ENCODE measurements around the gene TMEM203.

DNA sequence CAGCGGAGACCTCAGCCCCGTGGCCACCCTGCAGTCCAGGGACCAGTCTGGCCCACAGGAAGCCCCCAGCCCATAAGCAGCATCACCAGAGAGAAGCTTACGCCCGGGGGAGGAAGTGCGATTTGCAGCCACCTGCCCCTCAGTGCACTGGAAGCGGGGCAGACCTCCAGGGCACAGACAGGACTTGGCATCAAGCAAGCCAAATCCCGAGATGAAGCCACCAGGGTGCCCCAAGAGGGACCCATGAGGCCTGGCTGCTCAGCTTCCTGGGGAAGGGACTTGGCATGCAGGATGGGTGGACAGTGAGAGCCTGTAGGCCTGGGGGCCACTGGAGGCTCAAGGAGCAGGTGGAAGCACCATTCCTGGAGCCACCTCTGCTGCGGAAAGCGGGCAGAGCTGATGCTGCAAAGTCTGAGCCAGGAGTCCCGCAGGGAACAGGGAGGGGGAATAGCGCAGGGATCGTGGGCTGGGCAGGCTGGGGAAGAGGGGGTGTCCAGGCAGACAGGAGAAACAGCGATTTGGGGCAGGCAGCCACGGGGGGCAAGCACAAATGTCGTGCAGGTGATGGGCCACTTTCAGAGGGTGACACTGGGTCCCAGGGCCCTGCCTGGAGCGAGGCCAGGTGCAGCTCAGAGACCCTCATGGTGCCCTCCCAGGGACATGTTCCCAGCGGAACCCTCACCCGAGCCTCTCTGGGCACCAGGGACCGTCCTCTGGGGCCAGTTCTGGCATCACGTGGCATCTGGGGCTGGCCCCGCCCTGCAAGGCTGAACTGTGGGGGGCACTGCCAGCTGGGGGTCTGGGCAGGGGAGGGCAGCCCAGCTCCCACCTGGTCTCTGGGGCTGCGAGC, 38.8 kb downstream of the TMEM203 start:
- TF ChIP-seq, protein P1, sequence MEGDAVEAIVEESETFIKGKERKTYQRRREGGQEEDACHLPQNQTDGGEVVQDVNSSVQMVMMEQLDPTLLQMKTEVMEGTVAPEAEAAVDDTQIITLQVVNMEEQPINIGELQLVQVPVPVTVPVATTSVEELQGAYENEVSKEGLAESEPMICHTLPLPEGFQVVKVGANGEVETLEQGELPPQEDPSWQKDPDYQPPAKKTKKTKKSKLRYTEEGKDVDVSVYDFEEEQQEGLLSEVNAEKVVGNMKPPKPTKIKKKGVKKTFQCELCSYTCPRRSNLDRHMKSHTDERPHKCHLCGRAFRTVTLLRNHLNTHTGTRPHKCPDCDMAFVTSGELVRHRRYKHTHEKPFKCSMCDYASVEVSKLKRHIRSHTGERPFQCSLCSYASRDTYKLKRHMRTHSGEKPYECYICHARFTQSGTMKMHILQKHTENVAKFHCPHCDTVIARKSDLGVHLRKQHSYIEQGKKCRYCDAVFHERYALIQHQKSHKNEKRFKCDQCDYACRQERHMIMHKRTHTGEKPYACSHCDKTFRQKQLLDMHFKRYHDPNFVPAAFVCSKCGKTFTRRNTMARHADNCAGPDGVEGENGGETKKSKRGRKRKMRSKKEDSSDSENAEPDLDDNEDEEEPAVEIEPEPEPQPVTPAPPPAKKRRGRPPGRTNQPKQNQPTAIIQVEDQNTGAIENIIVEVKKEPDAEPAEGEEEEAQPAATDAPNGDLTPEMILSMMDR (conservative IDR thresholded peaks at IDR 0.05; ENCODE audit: low read depth, low read length): no peak
- TF ChIP-seq, protein P2, sequence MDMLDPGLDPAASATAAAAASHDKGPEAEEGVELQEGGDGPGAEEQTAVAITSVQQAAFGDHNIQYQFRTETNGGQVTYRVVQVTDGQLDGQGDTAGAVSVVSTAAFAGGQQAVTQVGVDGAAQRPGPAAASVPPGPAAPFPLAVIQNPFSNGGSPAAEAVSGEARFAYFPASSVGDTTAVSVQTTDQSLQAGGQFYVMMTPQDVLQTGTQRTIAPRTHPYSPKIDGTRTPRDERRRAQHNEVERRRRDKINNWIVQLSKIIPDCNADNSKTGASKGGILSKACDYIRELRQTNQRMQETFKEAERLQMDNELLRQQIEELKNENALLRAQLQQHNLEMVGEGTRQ (IDR thresholded peaks at IDR 0.05; ENCODE audit: low read depth, low read length): no peak
- no peak for TF ChIP-seq CEBPB (IDR thresholded peaks at IDR 0.05; ENCODE audit: low read depth, low read length)
- no peak for TF ChIP-seq POLR2A (IDR thresholded peaks at IDR 0.05; ENCODE audit: low read depth, low read length)
- TF ChIP-seq SMC3 (IDR thresholded peaks at IDR 0.05; ENCODE audit: low read depth, low read length): no peak
- no peak for TF ChIP-seq RCOR1 (IDR thresholded peaks at IDR 0.05; ENCODE audit: insufficient replicate concordance, low read length)
- TF ChIP-seq, protein P3, sequence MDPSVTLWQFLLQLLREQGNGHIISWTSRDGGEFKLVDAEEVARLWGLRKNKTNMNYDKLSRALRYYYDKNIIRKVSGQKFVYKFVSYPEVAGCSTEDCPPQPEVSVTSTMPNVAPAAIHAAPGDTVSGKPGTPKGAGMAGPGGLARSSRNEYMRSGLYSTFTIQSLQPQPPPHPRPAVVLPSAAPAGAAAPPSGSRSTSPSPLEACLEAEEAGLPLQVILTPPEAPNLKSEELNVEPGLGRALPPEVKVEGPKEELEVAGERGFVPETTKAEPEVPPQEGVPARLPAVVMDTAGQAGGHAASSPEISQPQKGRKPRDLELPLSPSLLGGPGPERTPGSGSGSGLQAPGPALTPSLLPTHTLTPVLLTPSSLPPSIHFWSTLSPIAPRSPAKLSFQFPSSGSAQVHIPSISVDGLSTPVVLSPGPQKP (IDR thresholded peaks at IDR 0.05; ENCODE audit: borderline replicate concordance, low read depth, low read length): no peak
- TF ChIP-seq CHD1 (IDR thresholded peaks at IDR 0.05; ENCODE audit: low read depth, low read length): no peak

Data from IMR-90 (cell line).